Tibial nerve (tissue), 4 donors: ENCODE measurements around the gene ASIC2.

Experiments used
- CTCF ChIP-seq, 5 experiments: fragments of 200-600 bp in 3 of 5; fragments of 450-650 bp in 2 of 5; sonication (generic) in 3 of 5; IDR thresholded peaks; one replicate each; pipeline ENCODE4 v1.5.1; 2016 to 2019; ENCODE audit warnings: antibody characterized with exemption in 5 of 5, mild to moderate bottlenecking in 3 of 5, moderate library complexity in 2 of 5
- EP300 ChIP-seq, 2 donors: sonication (generic); formaldehyde crosslinking; IDR thresholded peaks; one replicate each; pipeline ENCODE4 v1.6.1; 2017; ENCODE audit warnings: antibody characterized with exemption in 2 of 2, mild to moderate bottlenecking in 1 of 2
- POLR2A ChIP-seq, 2 donors: fragments of 450-650 bp; IDR thresholded peaks; one replicate each; pipeline ENCODE4 v1.6.1; 2017; ENCODE audit warnings: antibody characterized with exemption in 2 of 2, mild to moderate bottlenecking in 2 of 2, moderate library complexity in 2 of 2

GRCh38 chr17:33204701-33205100 is 88.4 kb downstream of the ASIC2 start:
- TF ChIP-seq CTCF (IDR thresholded peaks at IDR 0.05), result no peak
- TF ChIP-seq POLR2A (IDR thresholded peaks at IDR 0.05), result no peak
- no peak for TF ChIP-seq EP300 (IDR thresholded peaks at IDR 0.05)
